Measurements from ENCODE around the gene NOS2. TPM values are rescaled to one million over a fixed set of nuclear protein-coding genes. Genes with fewer than 3 reads are reported as not detected.
"Not testable (repeated sequence)": the region's sequence is repeated elsewhere in the genome, so short reads cannot be mapped to it uniquely, and the experiment has no call there.

Gene NOS2
- total RNA-seq, 1 experiment from 2014 or later, result 0.18 TPM

DNA sequence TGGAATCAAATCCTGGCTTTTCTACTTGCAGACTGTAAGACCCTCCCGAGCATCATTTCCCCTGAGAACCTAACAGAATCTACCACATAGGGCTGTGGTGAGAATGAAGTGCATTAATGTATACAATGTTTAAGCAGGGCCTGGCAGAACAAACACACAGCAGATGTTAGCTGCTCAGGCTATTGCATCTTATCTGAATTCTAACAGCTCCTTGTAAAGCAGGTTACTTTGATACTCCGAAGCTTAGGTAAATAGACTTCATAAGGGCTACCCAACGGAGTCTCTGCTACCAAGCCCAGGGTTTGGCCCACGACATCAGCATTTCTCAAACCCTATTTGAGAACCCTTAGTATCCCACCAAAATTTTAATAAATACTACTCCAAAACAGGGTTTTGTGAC lies 24.4 kb upstream of the NOS2 start:
- no peak for DNase-seq (ENCODE audit: low read depth, low spot score)
- in situ Hi-C loops (cut with HindIII; ENCODE audit: low pct_unique_long_range_greater_than_20kb, low sequenced_read_pairs), result no loop called here

DNA sequence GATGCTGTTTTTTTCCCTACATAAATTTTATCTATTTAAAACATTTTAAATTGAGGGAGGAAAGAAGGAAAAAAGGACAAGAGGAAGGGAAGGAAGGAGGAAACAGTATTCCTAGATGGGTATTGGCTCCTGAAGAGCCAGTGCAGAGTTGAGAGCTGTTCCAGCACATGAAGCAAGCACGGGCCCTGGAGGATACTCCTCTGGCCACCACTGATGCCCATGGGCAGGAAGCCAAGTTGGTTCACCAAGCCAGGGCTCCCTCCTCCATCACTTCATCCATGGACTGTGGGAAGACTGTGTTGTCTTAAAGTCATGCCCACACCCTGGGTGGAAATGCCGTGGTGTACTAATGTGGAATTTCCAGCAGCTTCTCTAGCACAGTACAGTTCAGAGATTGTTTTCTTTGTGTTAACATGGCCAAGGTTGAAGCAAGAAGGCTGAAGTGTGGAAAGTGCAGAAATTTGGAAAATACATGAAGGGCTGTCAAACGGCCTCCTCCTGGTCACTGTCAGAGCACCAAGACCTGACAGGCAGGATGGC lies 23.9 kb upstream of the NOS2 start:
- in situ Hi-C loops (cut with HindIII; ENCODE audit: low pct_unique_long_range_greater_than_20kb, low sequenced_read_pairs), result no loop called here
- no peak for DNase-seq (ENCODE audit: low read depth, low spot score)

DNA sequence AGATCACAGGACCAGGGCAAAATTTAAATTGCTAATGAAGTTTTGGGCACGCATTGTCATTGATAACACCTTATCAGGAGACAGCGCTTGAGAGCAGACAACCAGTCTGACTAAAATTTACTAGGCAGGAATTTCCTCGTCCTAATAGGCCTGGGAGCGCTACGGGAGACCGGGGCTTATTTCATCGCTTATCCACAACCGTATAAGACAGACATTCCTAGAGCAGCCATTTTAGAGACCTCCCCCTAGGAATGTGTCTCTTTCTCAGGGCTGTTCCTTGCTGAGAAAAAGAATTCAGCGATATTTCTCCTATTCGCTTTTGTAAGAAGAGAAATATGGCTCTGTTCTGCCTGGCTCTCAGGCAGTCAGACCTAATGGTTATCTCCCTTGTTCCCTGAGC lies 21.8 kb upstream of the NOS2 start:
- DNase-seq (ENCODE audit: low read depth, low spot score); in situ Hi-C loops (cut with HindIII; ENCODE audit: low pct_unique_long_range_greater_than_20kb, low sequenced_read_pairs): not testable (repeated sequence)

DNA sequence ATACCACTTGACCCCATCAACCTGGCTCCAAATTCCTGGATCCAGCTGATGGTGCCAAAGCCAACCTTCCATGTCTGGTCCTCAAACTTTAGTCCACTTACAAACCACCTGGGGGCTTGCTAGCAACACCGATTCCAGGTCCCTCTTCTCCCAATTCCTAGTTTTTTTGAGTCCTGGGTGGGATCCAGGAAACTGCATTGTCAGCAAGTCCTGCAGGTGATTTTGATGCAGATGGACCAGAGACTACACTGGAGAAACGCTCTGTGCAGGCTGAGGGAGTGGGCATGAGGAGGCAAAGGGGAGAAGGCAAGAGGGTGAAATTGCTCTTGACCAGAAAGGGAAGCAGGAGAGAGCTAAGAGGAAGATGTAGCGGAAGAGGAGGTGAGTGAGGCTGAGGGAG lies 21.0 kb upstream of the NOS2 start:
- in situ Hi-C loops (cut with HindIII; ENCODE audit: low pct_unique_long_range_greater_than_20kb, low sequenced_read_pairs), result no loop called here
- no peak for DNase-seq (ENCODE audit: low read depth, low spot score)

DNA sequence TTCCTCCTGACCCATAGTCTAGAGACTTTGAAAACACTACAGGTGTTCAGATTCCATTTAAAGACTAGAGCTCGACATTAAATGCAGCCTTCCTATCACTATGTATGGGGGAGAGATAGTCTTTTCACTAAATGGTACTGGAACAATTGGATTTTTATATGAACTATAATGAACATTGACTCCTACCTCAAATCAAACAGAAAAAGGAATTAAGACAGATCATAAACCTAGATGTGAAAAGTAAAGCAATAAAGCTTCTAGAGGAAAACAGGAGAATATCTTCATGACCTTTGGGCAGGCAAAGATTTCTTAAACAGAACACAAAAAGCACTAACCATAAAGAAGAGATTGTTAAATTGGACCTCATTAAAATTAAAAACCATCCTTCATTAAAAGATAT lies 18.8 kb upstream of the NOS2 start:
- in situ Hi-C loops (cut with HindIII; ENCODE audit: low pct_unique_long_range_greater_than_20kb, low sequenced_read_pairs), result no loop called here
- DNase-seq (ENCODE audit: low read depth, low spot score), result no peak

DNA sequence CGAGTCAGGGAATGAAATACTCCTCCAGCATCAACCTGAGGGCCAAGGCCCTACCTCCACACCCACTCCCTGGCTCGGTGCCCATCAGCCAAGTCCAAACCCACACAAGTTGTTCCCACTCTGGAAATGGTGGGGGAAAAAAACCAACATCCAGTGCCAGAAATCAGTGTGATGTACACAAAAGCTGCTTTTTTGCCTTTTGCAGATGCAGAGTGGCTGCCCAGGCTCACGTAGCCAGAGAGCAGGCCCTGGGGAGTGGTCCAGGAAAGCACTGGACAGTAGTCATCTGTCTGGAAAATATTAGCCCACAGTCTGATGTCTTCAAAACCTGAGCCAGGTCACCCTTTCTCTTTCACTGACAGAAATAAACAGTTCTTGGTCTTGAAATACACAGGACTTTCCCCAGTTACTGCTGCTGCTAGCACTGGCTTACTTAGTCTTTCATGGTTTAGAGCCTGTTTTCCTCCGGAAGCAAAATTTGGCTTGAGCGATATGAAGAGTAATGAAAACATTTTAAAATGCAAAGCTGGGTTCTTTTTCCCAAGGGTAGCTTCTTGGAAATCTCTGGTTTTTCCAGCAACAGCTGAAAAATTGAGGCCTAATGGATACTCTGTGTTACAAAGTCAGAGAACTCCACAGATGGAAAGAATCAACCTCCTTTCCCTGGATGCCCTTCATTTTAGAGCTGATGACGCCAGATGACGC lies 18.2 kb upstream of the NOS2 start:
- no peak for DNase-seq (ENCODE audit: low read depth, low spot score)
- in situ Hi-C loops (cut with HindIII; ENCODE audit: low pct_unique_long_range_greater_than_20kb, low sequenced_read_pairs), result no loop called here

DNA sequence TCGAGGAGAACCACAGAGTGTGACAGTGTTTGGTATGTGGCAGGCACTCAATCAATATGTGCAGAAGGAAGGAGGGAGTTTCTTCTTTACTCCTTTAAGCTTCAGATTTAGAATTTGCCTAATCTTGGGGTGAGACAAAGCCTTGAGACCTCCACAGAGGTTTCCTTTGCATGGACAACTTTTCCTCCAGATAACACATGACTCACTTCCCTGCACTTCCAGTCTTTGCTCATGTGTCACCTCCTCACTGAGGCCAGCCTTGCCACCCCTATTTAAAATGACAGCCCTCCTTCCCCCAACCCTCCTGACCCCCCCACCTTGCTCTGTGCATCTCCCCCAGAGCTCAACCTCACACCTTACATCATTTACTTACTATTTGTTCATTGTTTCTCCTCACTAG lies 17.4 kb upstream of the NOS2 start:
- in situ Hi-C loops (cut with HindIII; ENCODE audit: low pct_unique_long_range_greater_than_20kb, low sequenced_read_pairs), result no loop called here
- DNase-seq (ENCODE audit: low read depth, low spot score), result no peak

DNA sequence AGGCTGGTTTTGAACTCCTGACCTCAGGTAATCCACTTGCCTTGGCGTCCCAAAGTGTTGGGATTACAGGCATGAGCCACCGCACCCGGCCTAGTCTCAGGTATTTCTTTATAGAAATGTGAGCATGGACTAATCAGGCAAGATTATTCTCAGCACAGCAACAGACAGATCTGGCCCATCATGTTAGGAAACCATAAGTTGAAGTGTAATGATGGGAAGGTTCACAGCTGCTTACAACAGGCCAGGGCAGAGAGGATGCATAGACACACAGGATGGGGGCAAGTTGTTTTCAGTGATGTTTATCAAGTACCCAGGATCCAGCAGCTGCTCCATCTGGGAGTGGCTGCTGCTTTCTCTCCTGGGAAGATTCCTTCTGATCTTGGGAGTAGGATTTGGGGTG lies 16.6 kb upstream of the NOS2 start:
- no peak for DNase-seq (ENCODE audit: low read depth, low spot score)
- in situ Hi-C loops (cut with HindIII; ENCODE audit: low pct_unique_long_range_greater_than_20kb, low sequenced_read_pairs), result no loop called here

DNA sequence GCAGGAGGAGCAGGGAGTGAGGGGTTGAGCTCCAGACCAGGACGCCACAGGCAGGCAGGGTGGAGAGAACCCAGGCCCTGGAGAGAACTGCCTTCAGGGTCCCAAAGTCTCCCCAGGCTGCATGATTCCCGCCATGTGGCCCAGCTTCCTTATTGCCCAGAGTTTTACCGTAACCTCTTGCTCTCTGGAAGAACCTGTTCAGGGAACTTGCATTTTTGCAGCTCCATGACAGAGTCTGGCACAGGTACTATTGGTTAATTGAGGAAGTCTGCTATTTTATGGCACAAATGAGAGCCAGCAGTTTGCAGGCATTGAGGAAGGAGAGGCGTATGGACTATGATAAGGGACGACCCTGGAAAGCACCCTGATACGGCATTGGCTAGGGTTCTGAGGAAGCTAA lies 11.6 kb upstream of the NOS2 start:
- no peak for DNase-seq (ENCODE audit: low read depth, low spot score)
- in situ Hi-C loops (cut with HindIII; ENCODE audit: low pct_unique_long_range_greater_than_20kb, low sequenced_read_pairs), result no loop called here

DNA sequence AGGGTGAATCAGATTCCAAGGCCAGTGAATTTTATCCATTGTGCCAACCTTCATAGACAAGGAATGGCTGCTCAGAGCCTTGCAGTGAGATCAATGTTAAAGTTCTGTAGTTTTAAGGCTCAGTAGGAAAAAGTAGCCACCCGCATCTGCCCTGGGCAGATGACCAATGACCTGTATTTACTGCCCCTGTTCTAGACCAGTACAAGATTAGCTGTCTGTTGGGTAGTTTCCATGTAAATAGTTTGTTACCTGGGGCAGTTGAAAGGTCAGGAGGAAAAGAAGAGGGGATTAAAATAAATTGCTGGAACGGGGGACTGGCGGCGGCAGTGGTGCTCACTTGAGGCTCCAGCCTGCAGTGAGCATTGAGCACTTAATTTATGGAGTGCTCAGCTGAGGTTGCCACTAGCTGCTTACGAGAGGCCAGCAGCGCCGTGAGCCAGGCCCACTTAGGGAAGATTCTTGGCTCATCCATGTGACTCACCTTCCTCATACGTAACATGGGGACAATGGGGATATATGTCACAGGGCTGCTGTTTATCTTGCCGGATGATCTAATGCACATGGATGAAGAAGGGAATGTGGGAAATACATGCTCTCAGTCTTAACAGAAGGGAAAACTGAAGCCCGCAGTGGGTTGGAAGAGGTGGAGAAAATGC lies 10.7 kb upstream of the NOS2 start:
- in situ Hi-C loops (cut with HindIII; ENCODE audit: low pct_unique_long_range_greater_than_20kb, low sequenced_read_pairs), result no loop called here

DNA sequence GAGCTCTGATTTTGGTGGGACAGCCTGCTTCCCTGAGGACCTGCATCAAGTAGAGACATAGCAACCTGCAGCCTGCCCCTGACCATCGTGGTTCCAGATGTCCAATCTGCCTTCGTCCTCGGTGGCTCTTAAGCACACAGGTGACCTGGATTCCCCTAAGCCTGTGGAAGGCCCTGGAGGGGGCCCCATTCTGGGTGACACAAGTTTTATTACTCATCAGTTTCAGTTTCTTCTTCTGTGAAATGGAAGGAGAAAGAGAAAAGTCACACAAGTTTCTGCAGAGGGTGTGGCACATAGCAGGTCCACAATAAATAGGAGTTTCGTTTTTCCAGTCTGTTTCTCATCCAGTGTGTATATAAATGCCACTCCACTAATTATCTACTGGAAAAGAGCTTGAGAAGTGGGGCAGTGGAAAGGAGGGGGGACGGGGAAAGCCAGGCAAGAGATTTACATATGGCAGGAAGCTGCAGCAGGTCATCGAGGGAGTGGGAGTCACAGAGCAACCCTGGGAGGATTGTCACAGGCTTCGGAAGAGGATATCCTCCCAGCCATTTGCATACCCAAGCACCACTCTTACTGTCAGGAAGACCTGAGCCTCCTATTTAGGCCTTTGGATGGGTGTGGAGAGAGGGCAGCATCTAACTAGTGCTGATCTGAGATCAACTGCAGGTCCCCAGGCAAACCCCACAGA lies 10.0 kb upstream of the NOS2 start:
- in situ Hi-C loops (cut with HindIII; ENCODE audit: low pct_unique_long_range_greater_than_20kb, low sequenced_read_pairs), result no loop called here
- no peak for DNase-seq (ENCODE audit: low read depth, low spot score)

More for the DNA sequence above, 10.7 kb upstream of the NOS2 start:
- DNase-seq (ENCODE audit: low read depth, low spot score), result no peak

DNA sequence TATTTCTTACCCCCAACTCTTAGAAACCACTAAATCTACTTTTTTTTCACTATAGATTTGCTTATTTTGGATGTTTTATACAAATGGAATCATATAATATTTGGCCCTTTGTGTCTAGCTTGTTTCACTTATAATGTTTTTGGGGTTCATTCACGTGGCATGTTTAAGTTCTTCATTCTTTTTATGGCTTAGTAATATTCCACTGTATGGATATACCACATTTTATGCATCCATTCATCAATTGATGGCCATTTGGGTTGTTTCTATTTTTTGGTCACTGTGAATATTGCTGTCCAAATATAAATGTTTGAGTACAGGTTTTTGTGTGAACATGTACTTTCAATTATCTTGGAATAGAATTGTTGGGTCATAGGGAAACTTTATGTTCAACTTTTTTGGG lies 9.2 kb upstream of the NOS2 start:
- no peak for DNase-seq (ENCODE audit: low read depth, low spot score)
- in situ Hi-C loops (cut with HindIII; ENCODE audit: low pct_unique_long_range_greater_than_20kb, low sequenced_read_pairs), result no loop called here

DNA sequence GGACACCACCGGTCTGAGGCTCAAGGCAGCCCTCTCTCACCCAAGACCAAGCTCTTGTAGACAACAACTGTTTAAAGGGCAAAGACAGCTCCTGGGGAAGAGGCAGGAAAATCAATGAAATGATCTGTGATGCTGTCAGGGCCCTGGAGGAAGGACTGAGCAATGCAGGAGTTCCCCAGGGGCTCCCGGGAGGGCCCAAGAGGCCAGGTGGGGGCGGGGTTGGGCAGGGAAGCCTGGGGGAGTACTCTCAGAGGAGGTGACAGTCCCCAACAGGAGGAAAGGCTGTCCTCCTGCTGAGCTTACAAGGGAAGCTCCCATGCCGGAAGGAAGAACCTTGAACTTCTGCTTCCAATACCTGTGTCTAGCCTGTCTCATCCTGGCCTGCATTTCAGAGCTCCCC lies 8.3 kb upstream of the NOS2 start:
- in situ Hi-C loops (cut with HindIII; ENCODE audit: low pct_unique_long_range_greater_than_20kb, low sequenced_read_pairs), result no loop called here
- DNase-seq (ENCODE audit: low read depth, low spot score), result no peak

DNA sequence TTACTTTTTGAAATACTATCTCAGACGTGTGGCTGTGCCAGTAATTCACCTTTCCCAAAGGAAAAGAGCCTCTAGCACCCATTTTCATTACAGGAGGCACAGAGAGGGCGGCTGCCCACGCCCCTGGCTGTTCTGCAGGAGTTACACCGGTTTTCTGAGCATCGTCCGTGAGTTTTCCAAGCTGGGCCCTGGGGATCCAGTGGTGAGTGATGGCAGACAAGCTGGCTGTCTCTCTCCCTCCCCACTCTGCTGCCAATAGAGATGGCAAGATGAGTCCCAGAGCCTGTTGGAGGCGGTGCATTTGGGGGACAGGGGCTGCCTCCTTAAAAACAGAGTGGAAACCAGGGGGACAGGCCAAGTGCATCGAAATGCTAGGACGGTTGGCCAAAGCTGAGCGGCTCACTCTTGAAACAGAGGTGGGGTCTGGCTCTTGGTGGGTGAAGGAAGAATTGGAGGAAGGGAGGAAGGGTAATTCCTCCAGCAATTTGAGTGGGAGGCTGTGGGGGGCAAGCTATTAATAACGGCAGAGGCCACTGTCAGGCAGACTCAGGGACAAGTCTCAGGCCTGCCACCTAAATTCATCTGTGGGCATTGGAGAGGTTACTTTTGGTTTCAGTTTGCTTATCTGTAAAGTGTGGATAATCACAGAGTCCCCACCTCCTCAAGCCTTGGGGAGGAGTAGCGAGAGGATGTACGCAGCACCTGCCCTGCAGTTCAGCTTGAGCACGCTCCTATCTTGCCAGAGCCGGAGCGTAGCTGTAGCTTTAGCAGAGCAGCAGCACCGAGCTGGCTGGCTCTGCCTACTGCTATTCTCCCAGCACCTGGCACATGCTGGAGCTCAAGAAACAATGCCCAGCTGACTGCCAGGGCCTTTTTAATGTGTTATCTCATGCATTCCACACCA lies 7.5 kb upstream of the NOS2 start:
- DNase-seq (ENCODE audit: low read depth, low spot score), result no peak
- in situ Hi-C loops (cut with HindIII; ENCODE audit: low pct_unique_long_range_greater_than_20kb, low sequenced_read_pairs), result no loop called here

DNA sequence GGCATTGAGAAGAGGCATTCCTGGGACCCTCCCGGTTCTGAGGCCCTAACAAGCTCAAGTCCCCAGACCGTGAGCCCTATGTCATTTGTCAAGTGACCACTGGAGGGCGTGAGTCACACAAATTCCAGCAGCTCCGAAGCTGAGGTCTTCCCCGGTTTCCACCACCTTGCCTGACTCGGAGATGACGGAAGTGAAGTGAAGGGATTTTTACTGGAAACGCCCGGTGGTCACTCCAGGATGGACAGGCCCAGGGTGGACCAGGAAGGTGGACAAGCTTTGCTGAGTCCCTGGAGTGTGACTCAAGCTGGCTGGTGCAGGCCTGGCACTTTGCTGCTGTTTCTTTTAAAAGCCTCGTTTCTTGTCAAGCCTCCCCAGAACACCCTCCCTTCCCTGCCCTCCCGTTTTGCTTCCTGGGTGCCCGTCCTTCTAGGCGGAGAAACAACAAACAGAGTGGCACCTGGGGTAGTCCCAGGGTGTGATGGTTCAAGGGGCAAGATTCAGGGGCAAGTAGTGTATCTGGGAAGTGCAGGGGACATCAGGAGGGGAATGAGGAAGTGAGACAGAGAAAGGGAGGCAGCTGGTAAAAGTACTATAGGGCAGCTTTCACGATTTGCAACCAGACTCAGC lies 5.3 kb upstream of the NOS2 start:
- DNase-seq (ENCODE audit: low read depth, low spot score), result peak; percentile 92
- in situ Hi-C loops (cut with HindIII; ENCODE audit: low pct_unique_long_range_greater_than_20kb, low sequenced_read_pairs), result no loop called here

DNA sequence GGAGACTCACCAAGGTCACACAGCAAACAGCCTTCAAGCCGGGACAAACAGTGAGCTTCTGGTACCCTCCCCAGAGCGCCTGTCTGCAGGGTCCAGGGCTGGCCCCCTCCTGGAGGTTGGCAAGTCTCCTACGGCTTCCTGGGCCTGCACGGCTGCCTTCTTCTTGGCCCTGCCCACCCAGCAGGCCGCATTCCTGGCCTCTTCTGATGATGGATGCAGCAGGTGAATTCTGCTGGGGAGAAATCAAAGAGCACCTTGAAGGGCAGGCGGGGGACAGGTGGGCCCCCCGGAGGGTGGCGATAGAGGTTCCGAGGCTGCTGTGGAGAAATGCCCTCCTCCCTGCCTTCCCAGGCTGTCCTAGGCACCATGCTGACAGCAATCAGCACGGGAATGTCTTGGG lies 3.8 kb upstream of the NOS2 start:
- no peak for DNase-seq (ENCODE audit: low read depth, low spot score)
- in situ Hi-C loops (cut with HindIII; ENCODE audit: low pct_unique_long_range_greater_than_20kb, low sequenced_read_pairs), result no loop called here

DNA sequence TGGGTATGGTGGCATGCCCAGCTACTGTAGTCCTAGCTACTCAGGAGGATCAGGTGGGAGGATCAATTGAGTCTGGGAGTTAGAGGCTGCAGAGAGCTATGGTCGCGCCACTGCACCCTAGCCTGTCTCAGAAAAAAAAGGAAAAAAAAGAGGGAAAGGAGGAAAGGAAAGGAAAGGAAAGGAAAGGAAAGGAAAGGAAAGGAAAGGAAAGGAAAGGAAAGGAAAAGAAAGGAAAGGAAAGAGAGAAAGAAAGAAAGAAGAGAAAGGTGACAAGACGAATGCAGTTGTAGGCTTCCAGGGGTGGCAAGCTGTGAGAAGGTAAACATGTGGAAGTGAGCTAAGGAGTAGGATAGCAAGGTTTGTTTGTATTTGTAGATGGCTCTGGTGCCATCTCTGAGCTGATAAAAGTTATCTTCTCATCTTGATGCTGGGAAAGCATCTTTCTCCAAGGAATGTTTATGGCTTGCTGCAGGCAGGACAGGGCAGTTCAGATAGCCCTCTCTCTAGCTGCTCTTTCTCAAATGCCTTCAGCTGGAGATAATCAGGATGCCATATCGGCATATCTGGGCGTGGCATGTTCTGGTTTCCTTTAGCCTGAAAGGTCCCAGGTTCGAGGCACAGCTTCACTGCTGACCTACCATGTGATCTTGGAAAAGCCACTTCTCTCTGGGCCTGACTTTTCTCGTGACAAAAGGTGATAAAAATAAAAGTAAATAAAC lies 2.8 kb upstream of the NOS2 start:
- DNase-seq (ENCODE audit: low read depth, low spot score), result no peak
- in situ Hi-C loops (cut with HindIII; ENCODE audit: low pct_unique_long_range_greater_than_20kb, low sequenced_read_pairs), result no loop called here
